Measurements from ENCODE around the gene MFAP2. TPM values are rescaled to one million over a fixed set of nuclear protein-coding genes. Genes with fewer than 3 reads are reported as not detected.

The MFAP2 gene
- polyA plus RNA-seq, 3 donors: not detected

GRCh38 chr1:16998589-16998988 lies 18.2 kb upstream of the MFAP2 start:
- no peaks in the 10 kb centered on the region for H3K4me1 Mint-ChIP-seq
- H3K9ac ChIP-seq (ENCODE audit: insufficient read depth, low read length, poor library complexity, severe bottlenecking): no peak overlapping the region
- TF ChIP-seq, protein P1, sequence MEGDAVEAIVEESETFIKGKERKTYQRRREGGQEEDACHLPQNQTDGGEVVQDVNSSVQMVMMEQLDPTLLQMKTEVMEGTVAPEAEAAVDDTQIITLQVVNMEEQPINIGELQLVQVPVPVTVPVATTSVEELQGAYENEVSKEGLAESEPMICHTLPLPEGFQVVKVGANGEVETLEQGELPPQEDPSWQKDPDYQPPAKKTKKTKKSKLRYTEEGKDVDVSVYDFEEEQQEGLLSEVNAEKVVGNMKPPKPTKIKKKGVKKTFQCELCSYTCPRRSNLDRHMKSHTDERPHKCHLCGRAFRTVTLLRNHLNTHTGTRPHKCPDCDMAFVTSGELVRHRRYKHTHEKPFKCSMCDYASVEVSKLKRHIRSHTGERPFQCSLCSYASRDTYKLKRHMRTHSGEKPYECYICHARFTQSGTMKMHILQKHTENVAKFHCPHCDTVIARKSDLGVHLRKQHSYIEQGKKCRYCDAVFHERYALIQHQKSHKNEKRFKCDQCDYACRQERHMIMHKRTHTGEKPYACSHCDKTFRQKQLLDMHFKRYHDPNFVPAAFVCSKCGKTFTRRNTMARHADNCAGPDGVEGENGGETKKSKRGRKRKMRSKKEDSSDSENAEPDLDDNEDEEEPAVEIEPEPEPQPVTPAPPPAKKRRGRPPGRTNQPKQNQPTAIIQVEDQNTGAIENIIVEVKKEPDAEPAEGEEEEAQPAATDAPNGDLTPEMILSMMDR (IDR thresholded peaks at IDR 0.05): no peak
- H3K27ac Mint-ChIP-seq: no peak overlapping the region
- H3K9me3 Mint-ChIP-seq: peaks cover 0 to 2% (median 0%) of the 10 kb centered on the region in 7 donors
- DNase-seq: no peak
- no peaks in the 10 kb centered on the region for H4K20me1 ChIP-seq (ENCODE audit: insufficient read depth, low read length)
- intact Hi-C loops (cut with micrococcal nuclease): no loop called here
- no peaks in the 10 kb centered on the region for H3K27me3 Mint-ChIP-seq (ENCODE audit: low read depth in 3 of 3)
- H2AFZ ChIP-seq (ENCODE audit: insufficient read depth, low read depth, low read length, poor library complexity, severe bottlenecking): no peak overlapping the region
- H3K79me2 ChIP-seq (ENCODE audit: insufficient read depth, low read length): no peaks in the 10 kb centered on the region
- peaks cover 55 to 85% of the 10 kb centered on the region in 2 donors for H3K36me3 ChIP-seq (replicated peaks in 1 of 2; ENCODE audit: control insufficient read depth in 1 of 2, insufficient read depth in 2 of 2, low read length in 2 of 2)
- peaks cover 64 to 86% of the 10 kb centered on the region in 2 donors for H3K36me3 Mint-ChIP-seq
- no peak overlapping the region for H3K4me2 ChIP-seq (replicated peaks; ENCODE audit: extremely low read depth, low read length, poor library complexity, severe bottlenecking)
- WGBS (ENCODE audit: insufficient coverage): 94% methylated on average over 3 of the region's 10 CpGs
- no peak overlapping the region for H3K4me3 Mint-ChIP-seq
- no peak overlapping the region for H3K27ac ChIP-seq (ENCODE audit: low read depth in 1 of 2, low read length in 2 of 2)
- H3K9me3 ChIP-seq (replicated peaks in 1 of 2; ENCODE audit: control insufficient read depth in 1 of 2, insufficient read depth in 1 of 2, low read length in 2 of 2): no peaks in the 10 kb centered on the region
- H3K4me3 ChIP-seq (replicated peaks in 1 of 3; ENCODE audit: low read depth in 2 of 3, low read length in 3 of 3): no peak overlapping the region
- H3K27me3 ChIP-seq (ENCODE audit: control insufficient read depth in 2 of 2, insufficient read depth in 2 of 2, low read length in 2 of 2): no peaks in the 10 kb centered on the region
- H3K4me1 ChIP-seq (ENCODE audit: control insufficient read depth in 1 of 2, insufficient read depth in 2 of 2, low read length in 2 of 2): no peaks in the 10 kb centered on the region

DNA sequence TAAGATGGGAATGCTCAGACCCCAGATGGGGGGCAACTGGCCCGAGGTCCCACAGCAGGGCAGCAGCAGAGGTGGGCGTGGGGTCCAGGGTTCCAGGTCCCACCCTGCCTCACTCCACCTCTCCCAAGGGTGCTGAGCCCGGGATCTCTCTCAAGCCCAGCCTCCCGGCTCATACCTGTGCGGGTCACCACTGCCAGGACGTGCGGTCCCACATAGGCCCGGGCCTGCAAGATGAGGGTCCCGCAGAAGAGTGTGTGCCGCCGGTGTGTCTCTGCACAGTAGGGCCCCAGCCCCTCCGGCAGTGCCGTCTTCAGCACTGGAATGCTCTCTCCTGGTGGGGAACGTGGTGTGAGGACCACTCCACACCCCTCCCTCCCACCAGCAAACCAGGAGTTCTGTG lies 16.4 kb upstream of the MFAP2 start:
- H3K4me1 Mint-ChIP-seq: no peaks in the 10 kb centered on the region
- Histone ChIP-seq H3K36me3 (replicated peaks in 1 of 2; ENCODE audit: control insufficient read depth in 1 of 2, insufficient read depth in 2 of 2, low read length in 2 of 2) (peaks cover 52 to 73% of the 10 kb centered on the region in 2 donors), H2AFZ (ENCODE audit: insufficient read depth, low read depth, low read length, poor library complexity, severe bottlenecking) (no peak overlapping the region), H3K4me2 (replicated peaks; ENCODE audit: extremely low read depth, low read length, poor library complexity, severe bottlenecking) (no peak overlapping the region), H3K4me3 (replicated peaks in 1 of 3; ENCODE audit: low read depth in 2 of 3, low read length in 3 of 3) (no peak overlapping the region), H3K9me3 (replicated peaks in 1 of 2; ENCODE audit: control insufficient read depth in 1 of 2, insufficient read depth in 1 of 2, low read length in 2 of 2) (no peaks in the 10 kb centered on the region), H4K20me1 (ENCODE audit: insufficient read depth, low read length) (no peaks in the 10 kb centered on the region), H3K27ac (ENCODE audit: low read depth in 1 of 2, low read length in 2 of 2) (no peak overlapping the region), H3K27me3 (ENCODE audit: control insufficient read depth in 2 of 2, insufficient read depth in 2 of 2, low read length in 2 of 2) (no peaks in the 10 kb centered on the region), H3K79me2 (ENCODE audit: insufficient read depth, low read length) (no peaks in the 10 kb centered on the region), H3K4me1 (ENCODE audit: control insufficient read depth in 1 of 2, insufficient read depth in 2 of 2, low read length in 2 of 2) (no peaks in the 10 kb centered on the region), H3K9ac (ENCODE audit: insufficient read depth, low read length, poor library complexity, severe bottlenecking) (no peak overlapping the region)
- DNase-seq: no peak
- H3K27me3 Mint-ChIP-seq (ENCODE audit: low read depth in 3 of 3): no peaks in the 10 kb centered on the region
- 99% methylated on average over 9 of the region's 14 CpGs for WGBS (ENCODE audit: insufficient coverage)
- no peak overlapping the region for H3K4me3 Mint-ChIP-seq
- intact Hi-C loops (cut with micrococcal nuclease): no loop called here
- peaks cover 0 to 1% (median 0%) of the 10 kb centered on the region in 7 donors for H3K9me3 Mint-ChIP-seq
- H3K36me3 Mint-ChIP-seq: peaks cover 52 to 81% of the 10 kb centered on the region in 2 donors
- H3K27ac Mint-ChIP-seq: no peak overlapping the region
- TF ChIP-seq, protein P1 (IDR thresholded peaks at IDR 0.05): no peak
